HG03442 (cell line): ENCODE data around the gene FAM83C.
A peak's percentile ranks its signal among the peaks of the same experiment; 100 is the strongest.

Experiments used
- ATAC-seq: cut with Tn5 transposase; IDR thresholded peaks from one replicate; pipeline ENCODE4 v1.9.1; 2021; ENCODE audit warnings: mild to moderate bottlenecking, moderate library complexity; ENCODE audit not compliant: unreplicated experiment

FAM83C gene

DNA sequence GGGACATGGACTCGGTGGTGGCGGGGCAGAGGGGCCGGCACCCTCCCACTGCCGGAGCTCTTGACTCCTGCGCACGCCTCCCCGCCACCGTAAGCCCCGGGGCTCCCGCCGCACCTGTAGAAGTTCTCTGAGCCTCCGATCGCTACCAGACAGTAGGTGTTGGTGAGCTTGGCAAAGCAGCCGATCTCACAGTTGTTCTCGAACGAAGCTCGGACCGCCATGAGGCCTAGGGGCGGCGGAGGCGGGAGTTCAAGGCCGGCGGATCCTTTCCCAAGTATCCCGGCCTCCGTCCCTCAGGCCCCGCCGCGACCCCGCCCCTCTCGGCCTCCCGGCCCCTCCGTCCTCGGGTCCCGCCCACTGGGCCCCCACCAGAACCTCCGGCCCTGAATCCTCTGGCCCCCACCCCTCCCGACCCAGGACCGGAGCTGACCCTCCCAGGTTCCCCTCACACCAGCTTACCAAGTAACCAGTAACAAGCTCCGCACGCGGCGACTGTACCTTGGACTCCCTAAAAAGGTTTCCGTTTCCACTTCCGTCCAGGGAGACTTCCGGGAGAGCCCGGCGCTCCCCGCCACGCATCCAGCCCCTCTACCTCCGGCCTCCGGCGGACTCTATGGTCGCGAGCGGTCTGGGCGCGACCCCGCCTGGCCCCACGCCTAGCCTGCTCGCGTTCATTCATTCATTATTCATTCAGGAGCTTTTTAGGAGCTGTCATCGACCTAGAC lies 7.8 kb downstream of the FAM83C start, which contains the start of gene EIF6:
Gene EIF6 (minus strand): TSS at position 506 of the 725 bp plus-strand sequence. CDS start 285 bp downstream, at position 221.
- peak; percentile 74 for ATAC-seq

DNA sequence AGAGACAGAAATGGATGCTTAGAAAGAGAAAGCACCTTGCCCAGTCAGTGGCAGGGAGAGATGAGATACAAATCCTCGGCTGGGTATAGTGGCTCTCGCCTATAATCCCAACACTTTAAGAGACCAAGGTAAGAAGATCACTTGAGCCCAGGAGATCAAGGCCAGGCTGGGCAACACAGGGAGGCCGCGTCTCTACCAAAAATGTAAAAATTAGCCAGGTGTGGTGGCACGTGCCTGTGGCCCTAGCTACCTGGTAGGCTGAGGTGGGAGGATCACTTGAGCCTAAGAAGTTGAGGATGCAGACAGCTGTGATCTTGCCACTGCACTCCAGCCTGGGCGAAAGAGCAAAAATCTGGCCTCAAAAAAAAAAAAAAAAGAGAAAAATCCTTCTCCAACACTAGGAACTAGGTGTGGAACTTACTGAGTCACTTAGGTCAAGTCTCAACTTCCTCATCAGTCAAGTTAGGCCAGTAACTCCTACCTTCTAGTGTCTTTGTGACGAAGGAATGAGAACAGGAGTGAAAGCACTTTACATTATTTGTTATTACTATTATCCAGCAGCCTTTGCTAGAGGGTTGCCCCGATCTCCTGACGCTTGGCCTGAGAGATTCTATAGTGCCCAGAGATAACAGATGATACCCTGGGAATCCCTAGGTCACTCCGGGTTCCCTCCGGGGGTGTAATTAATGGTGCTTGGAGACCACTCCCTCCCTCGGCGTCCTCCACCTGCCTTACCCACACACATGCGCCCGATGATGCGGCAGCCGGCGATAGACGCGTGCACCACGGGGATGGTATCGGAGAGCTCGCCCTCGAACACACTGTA lies 8.6 kb downstream of the FAM83C start:
- ATAC-seq = no peak

DNA sequence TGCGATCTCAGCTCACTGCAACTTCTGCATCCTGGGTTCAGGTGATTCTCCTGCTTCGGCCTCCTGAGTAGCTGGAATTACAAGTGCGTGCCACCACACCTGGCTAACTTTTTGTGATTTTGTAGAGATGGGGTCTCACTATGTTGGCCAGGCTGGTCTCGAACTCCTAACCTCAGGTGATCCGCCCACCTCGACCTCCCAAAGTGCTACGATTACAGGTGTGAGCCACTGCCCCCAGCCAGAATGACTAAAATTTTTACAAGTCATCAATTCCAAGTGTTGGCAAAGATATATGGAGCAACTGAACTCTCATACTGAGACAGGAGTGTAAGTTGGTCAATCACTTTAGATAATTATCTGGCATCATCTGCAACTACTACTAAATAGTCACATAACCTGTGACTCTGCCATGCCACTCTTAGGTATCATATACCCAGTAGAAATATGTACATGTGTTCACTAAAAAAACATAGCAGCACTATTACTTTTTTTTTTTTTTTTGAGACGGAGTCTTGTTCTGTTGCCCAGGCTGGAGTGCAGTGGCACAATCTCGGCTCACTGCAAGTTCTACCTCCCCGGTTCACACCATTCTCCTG lies 10.6 kb downstream of the FAM83C start:
- ATAC-seq = no peak

DNA sequence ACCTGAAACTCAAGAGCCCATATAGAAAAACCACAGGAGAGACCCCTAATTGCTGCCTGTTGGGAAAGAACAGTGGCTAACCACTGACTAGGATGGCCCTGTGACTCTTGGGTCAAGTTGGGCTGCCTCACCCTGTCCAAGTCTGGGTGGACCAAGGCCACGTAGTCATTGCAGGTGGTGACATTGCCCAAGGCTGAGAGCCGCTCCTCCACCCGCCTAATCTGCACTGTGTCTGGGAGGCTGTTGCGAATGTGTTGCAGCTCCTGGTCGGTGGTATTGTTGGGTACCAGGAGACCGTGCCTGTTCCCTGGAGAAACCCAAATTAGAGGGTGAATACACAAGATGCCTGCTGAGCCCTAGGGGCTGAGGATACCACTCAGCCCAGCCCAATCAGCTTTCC lies 11.7 kb downstream of the FAM83C start:
- ATAC-seq = no peak

- ATAC-seq = no peak
Measured at GRCh38 chr20:35279533-35280174, 12.6 kb downstream of the FAM83C start.

GRCh38 chr20:35279040-35279439 lies 13.2 kb downstream of the FAM83C start:
- ATAC-seq = no peak

GRCh38 chr20:35277531-35278395 lies 14.5 kb downstream of the FAM83C start, which contains the start of gene MMP24OS:
TSS of gene MMP24OS (minus strand) at chr20:35278122. CDS start at chr20:35277929, 193 bp downstream.
- ATAC-seq = peak; percentile 75

DNA sequence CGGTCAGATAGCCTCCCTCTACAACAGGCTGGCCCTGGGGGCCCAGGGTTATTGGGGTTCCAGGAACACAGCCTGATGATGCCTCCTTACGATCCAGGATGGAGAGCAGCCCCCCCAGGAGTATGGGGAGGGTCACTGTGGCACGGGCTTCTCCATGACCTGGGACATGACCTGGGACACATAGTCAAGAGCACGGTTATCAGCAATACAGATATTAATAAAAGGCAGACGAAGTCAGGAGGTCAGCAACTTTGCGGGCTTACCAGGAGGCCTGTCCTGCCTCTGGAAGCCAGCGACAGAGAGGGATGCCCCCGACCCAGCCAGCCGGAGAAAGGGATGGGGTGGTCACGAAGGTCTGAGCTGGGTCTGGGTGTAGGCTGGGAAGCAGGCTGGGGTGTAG lies 15.1 kb downstream of the FAM83C start:
- peak; percentile 13 for ATAC-seq

DNA sequence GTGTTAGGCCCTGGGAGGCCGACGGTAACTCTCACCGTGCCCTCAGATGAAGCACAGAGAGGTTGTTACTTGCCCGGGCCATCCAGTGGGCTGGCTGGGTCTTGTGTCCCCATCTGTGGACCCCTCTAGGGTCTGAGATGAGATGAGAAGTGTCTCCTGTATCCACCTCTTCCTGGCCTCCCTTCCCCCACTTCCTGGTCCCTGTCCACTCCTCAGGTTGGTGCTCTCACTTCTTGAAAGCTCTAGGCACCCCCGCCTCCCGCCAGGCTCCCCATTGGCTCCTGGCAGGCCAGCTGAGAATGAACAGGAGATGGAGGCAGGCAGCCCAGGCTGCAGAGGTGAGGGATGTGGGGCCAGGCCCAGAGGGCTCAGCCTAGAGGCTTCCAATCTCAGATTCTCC lies 15.8 kb downstream of the FAM83C start:
- ATAC-seq = no peak

DNA sequence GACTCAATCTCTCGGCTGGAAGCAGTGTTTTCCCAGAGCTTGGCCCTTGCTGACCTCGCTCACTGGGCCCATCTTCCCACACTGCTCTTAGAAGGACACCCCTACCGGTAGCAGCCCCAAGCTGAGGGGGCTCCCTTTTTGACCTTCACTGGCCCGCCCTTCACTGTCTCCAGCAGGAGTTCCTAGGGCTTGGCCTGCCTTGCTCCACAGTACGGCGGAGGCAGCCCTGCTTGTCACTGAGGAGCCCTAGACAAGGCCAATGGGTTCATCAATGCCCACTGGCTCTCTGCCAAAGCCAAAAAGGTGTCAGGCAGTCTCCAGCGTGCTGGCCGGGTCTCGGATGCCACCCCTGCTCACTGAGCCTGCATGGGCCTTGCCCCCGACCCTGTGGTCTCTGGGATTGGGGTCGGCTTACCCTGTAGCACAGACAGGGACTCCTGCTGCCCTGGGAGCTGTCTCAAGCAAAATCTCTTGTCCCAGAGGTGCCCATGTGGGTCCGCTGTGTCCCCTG lies 16.4 kb downstream of the FAM83C start:
- ATAC-seq = no peak

GRCh38 chr20:35274172-35275092 lies 17.8 kb downstream of the FAM83C start:
- no peak for ATAC-seq

DNA sequence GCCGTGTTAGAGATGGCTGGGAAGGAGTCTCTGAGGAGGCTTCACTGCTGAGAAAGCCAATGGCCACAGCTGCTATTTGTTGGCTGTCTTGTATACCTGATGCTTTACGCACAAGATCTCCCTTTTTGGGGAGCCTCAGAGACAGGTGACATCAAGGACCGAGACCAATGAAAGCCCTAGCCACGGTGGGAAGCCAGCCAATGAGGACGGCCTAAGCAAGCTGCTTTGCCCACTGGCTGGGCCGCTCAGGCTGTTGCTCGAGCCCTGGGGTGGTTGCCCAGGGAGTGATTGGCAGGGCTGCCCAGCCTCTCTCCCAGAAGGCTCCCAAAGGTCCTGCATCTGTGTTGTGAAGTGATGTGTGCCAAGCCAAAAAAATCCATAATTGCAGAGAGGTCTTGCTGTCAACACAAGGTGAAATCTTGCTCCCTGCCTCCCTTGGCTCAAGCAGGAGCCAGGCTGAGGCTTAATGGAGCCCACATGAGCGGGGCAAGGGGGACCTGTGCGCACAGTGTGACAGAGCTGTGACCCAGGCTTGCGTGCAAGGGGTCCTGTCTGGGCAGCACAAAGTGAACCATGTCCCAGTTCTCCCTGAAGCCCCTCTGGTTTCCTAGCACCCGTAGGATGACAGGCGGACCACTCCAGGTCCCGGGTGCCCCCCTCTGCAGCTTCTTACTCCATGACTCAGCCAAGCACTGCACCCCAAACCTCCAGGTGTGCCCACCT lies 18.6 kb downstream of the FAM83C start:
- no peak for ATAC-seq

- no peak for ATAC-seq
Measured at GRCh38 chr20:35271904-35272303, 20.3 kb downstream of the FAM83C start.

DNA sequence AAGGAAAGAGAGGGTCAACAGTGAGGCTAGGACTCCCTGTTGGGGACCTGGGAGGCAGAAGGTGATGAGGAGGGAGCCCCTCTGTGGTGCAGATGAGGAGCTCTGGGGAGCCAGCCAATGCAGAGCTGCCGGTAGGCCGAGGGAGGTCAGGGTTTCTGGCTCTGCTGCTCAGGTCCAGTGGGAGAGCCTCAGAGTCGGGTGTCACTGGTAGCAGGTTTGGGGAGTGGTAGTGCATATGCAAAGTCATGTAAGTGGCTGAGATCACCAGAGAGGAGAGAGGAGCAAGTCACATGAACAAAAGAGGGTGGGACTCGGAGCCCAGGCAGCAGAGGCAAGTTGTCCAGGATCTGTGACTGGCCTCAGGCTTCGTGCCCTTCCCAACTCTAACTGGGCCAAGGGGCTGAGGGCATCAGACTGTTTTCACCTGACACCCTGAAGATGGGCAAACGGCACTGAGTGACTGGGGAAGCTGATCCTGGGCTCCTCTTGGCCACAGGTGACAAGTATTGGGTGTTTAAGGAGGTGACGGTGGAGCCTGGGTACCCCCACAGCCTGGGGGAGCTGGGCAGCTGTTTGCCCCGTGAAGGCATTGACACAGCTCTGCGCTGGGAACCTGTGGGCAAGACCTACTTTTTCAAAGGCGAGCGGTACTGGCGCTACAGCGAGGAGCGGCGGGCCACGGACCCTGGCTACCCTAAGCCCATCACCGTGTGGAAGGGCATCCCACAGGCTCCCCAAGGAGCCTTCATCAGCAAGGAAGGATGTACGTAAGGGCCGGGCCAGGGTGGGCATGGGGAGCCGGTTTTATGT lies 20.9 kb downstream of the FAM83C start:
- no peak for ATAC-seq

GRCh38 chr20:35270021-35270902 lies 22.0 kb downstream of the FAM83C start:
- ATAC-seq = no peak

DNA sequence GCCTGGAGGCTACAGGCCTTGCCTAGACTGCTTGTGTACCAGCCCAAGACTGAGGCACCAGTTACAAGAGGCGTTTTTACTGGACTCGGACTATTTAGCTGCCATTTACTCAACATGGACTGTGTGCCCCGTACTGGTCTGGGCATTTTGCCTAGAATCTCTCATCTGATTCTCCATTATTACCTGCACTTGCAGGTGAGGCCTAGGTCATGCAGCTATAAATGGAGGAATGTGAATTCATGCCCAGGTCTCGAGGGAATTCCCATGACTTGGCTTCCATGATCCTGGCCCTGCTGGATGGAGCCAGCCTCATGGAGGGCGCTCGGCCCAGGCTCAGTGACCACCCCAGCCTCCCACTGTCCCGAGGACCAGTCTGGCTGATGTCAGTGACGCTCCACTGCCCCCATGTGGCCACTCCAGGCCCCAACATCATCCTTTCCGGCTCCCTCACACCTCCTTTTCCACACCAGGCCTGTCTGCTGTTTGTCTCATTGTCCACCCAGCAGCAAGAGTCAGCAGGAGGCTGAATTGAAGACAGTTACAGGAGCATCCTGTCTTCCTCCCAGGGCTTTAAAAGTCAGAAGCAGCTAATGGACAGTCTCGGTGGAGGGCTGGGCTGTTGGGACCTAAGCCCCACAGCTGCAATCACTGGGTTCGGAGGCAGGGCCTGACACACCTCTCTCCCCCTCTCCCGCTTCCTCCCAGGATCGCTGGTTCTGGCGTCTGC lies 23.0 kb downstream of the FAM83C start:
- ATAC-seq = no peak
